Activated CD8-positive, alpha-beta T cell treated with anti-CD3 and anti-CD28 coated beads, Interleukin-2, amount 10 ng/mL, durations not matched to agents 7 days and 5 days (primary cell): ENCODE data around the gene HOMER2. TPM values are rescaled to one million over a fixed set of nuclear protein-coding genes. Genes with fewer than 3 reads are reported as not detected.

ENCODE experiments used
- ATAC-seq: fragments of 150-1000 bp; cut with Tn5 transposase; one replicate; pipeline ENCODE4 v1.10.0; 2021; ENCODE audit warnings: moderate library complexity
- CTCF ChIA-PET: fragments of 350-600 bp; sonication (Branson Sonifier 250); formaldehyde crosslinking; loops from one replicate; lab custom pipeline; 2021; ENCODE audit warnings: antibody characterized with exemption; lab: Charles Lee
- POLR2A ChIA-PET: fragments of 350-600 bp; sonication (Branson Sonifier 250); formaldehyde crosslinking; loops from one replicate; lab custom pipeline; 2021; ENCODE audit warnings: antibody characterized with exemption; lab: Charles Lee
- DNase-seq: peaks from one replicate; pipeline ENCODE4 v3.0.0-alpha.2; 2020
- H3K27ac Mint-ChIP-seq: one replicate; pipeline ENCODE4 v1.8.0; 2021; ENCODE audit warnings: mild to moderate bottlenecking, mixed read lengths
- H3K27me3 Mint-ChIP-seq: one replicate; pipeline ENCODE4 v1.8.0; 2021; ENCODE audit warnings: low read depth, mixed read lengths
- H3K36me3 Mint-ChIP-seq: one replicate; pipeline ENCODE4 v1.8.0; 2021; ENCODE audit warnings: low read depth, mixed read lengths
- H3K4me1 Mint-ChIP-seq: one replicate; pipeline ENCODE4 v1.8.0; 2021; ENCODE audit warnings: low read depth, mixed read lengths
- H3K4me3 Mint-ChIP-seq: one replicate; pipeline ENCODE4 v1.8.0; 2021; ENCODE audit warnings: mild to moderate bottlenecking, mixed read lengths
- H3K9me3 Mint-ChIP-seq: one replicate; pipeline ENCODE4 v1.8.0; 2022; ENCODE audit warnings: mixed read lengths; ENCODE audit not compliant: insufficient read depth
- total RNA-seq, 2 experiments: library from RNA; stranded (reverse); gene quantifications; one replicate each; pipeline ENCODE4 v1.2.3, GENCODE V29; 2021

The HOMER2 gene
- total RNA-seq, 2 experiments from 2014 or later = 12.0 to 12.8 TPM

GRCh38 chr15:82963471-82964341 lies 11.2 kb upstream of the HOMER2 start:
- no peak for DNase-seq
- Mint-ChIP-seq H3K36me3 (peaks cover 3% of the 10 kb centered on the region), H3K27ac (no peak overlapping the region), H3K4me1 (peaks cover 31% of the 10 kb centered on the region), H3K27me3 (peaks cover 13% of the 10 kb centered on the region), H3K9me3 (no peaks in the 10 kb centered on the region), H3K4me3 (no peak overlapping the region)
- ChIA-PET POLR2A (no interaction called here), CTCF (no interaction called here)
- ATAC-seq = no peak

- H3K36me3 Mint-ChIP-seq = no peaks in the 10 kb centered on the region
- DNase-seq = no peak
- no peak overlapping the region for H3K4me3 Mint-ChIP-seq
- H3K27me3 Mint-ChIP-seq = peaks cover 7% of the 10 kb centered on the region
- ChIA-PET CTCF (interaction anchor here (1.0 kb wide), 1 partner anchor 8 kb away, joined by 3 read pairs; no protein-coding TSS in a partner anchor), POLR2A (interaction anchor here (0.6 kb wide), 1 partner anchor 156 kb away, joined by 5 read pairs; no protein-coding TSS in a partner anchor)
- H3K9me3 Mint-ChIP-seq = no peaks in the 10 kb centered on the region
- no peak overlapping the region for H3K27ac Mint-ChIP-seq
- H3K4me1 Mint-ChIP-seq = peaks cover 6% of the 10 kb centered on the region
- no peak for ATAC-seq
Measured at GRCh38 chr15:82960766-82961165, 8.2 kb upstream of the HOMER2 start.

- CTCF ChIA-PET = interaction anchor here (0.9 kb wide), 1 partner anchor 41 kb away, joined by 3 read pairs; no protein-coding TSS in a partner anchor
- no peaks in the 10 kb centered on the region for H3K4me1 Mint-ChIP-seq
- H3K9me3 Mint-ChIP-seq = no peaks in the 10 kb centered on the region
- H3K4me3 Mint-ChIP-seq = no peak overlapping the region
- no peak for DNase-seq
- POLR2A ChIA-PET = no interaction called here
- H3K27ac Mint-ChIP-seq = no peak overlapping the region
- ATAC-seq = no peak
- no peaks in the 10 kb centered on the region for H3K36me3 Mint-ChIP-seq
- peaks cover 7% of the 10 kb centered on the region for H3K27me3 Mint-ChIP-seq
Measured at GRCh38 chr15:82959423-82959822, 6.9 kb upstream of the HOMER2 start.

GRCh38 chr15:82958638-82959037 lies 6.1 kb upstream of the HOMER2 start:
- Mint-ChIP-seq H3K9me3 (no peaks in the 10 kb centered on the region), H3K27ac (no peak overlapping the region)
- CTCF ChIA-PET = no interaction called here

GRCh38 chr15:82951472-82952157 lies 905 bp downstream of the HOMER2 start:
- no peak overlapping the region for H3K27ac Mint-ChIP-seq
- DNase-seq = no peak
- ChIA-PET CTCF (no interaction called here), POLR2A (interaction anchor here (0.7 kb wide), 1 partner anchor 35 kb away, joined by 3 read pairs; no protein-coding TSS in a partner anchor)
- H3K36me3 Mint-ChIP-seq = no peaks in the 10 kb centered on the region
- H3K4me1 Mint-ChIP-seq = no peaks in the 10 kb centered on the region
- H3K4me3 Mint-ChIP-seq = peak overlapping the region; percentile 78
- no peak for ATAC-seq
- H3K9me3 Mint-ChIP-seq = no peaks in the 10 kb centered on the region
- H3K27me3 Mint-ChIP-seq = peaks cover 9% of the 10 kb centered on the region

More at GRCh38 chr15:82958638-82959037, 6.1 kb upstream of the HOMER2 start:
- Mint-ChIP-seq H3K4me3 (no peak overlapping the region), H3K27me3 (peaks cover 7% of the 10 kb centered on the region), H3K36me3 (no peaks in the 10 kb centered on the region), H3K4me1 (no peaks in the 10 kb centered on the region)
- DNase-seq (no peak), ATAC-seq (no peak)
- POLR2A ChIA-PET = interaction anchor here (0.6 kb wide), 1 partner anchor 359 kb away, joined by 3 read pairs; no protein-coding TSS in a partner anchor

GRCh38 chr15:82950746-82951370 lies 1.7 kb downstream of the HOMER2 start:
- no peak for ATAC-seq
- Mint-ChIP-seq H3K9me3 (no peaks in the 10 kb centered on the region), H3K27me3 (peaks cover 12% of the 10 kb centered on the region), H3K4me1 (no peaks in the 10 kb centered on the region), H3K4me3 (no peak overlapping the region), H3K36me3 (no peaks in the 10 kb centered on the region), H3K27ac (no peak overlapping the region)
- ChIA-PET POLR2A (interaction anchor here (0.7 kb wide), 1 partner anchor 36 kb away, joined by 3 read pairs; no protein-coding TSS in a partner anchor), CTCF (no interaction called here)
- DNase-seq = no peak

- Mint-ChIP-seq H3K4me3 (no peak overlapping the region), H3K36me3 (no peaks in the 10 kb centered on the region), H3K9me3 (no peaks in the 10 kb centered on the region), H3K27me3 (peaks cover 12% of the 10 kb centered on the region), H3K27ac (no peak overlapping the region), H3K4me1 (no peaks in the 10 kb centered on the region)
- ChIA-PET CTCF (interaction anchor here (0.6 kb wide), 1 partner anchor 1121 kb away, joined by 3 read pairs; no protein-coding TSS in a partner anchor), POLR2A (no interaction called here)
- ATAC-seq = no peak
- no peak for DNase-seq
Measured at GRCh38 chr15:82950295-82950694, 2.2 kb downstream of the HOMER2 start.

- H3K27me3 Mint-ChIP-seq = peaks cover 11% of the 10 kb centered on the region
- H3K27ac Mint-ChIP-seq = no peak overlapping the region
- no peak for DNase-seq
- no peak for ATAC-seq
- POLR2A ChIA-PET = no interaction called here
- no peaks in the 10 kb centered on the region for H3K4me1 Mint-ChIP-seq
- no peak overlapping the region for H3K4me3 Mint-ChIP-seq
- no peaks in the 10 kb centered on the region for H3K9me3 Mint-ChIP-seq
- no peaks in the 10 kb centered on the region for H3K36me3 Mint-ChIP-seq
- CTCF ChIA-PET = no interaction called here
Measured at GRCh38 chr15:82946155-82946701, 6.3 kb downstream of the HOMER2 start.

GRCh38 chr15:82945326-82945725 lies 7.2 kb downstream of the HOMER2 start:
- Mint-ChIP-seq H3K4me1 (no peaks in the 10 kb centered on the region), H3K27me3 (peaks cover 11% of the 10 kb centered on the region), H3K4me3 (no peak overlapping the region), H3K36me3 (no peaks in the 10 kb centered on the region), H3K9me3 (no peaks in the 10 kb centered on the region), H3K27ac (no peak overlapping the region)
- ATAC-seq (no peak), DNase-seq (no peak)
- ChIA-PET POLR2A (no interaction called here), CTCF (no interaction called here)

GRCh38 chr15:82944821-82945220 lies 7.7 kb downstream of the HOMER2 start:
- ChIA-PET CTCF (no interaction called here), POLR2A (no interaction called here)
- no peak overlapping the region for H3K4me3 Mint-ChIP-seq
- ATAC-seq = no peak
- no peak overlapping the region for H3K27ac Mint-ChIP-seq
- DNase-seq = no peak
- H3K9me3 Mint-ChIP-seq = no peaks in the 10 kb centered on the region
- peaks cover 11% of the 10 kb centered on the region for H3K27me3 Mint-ChIP-seq
- no peaks in the 10 kb centered on the region for H3K4me1 Mint-ChIP-seq
- no peaks in the 10 kb centered on the region for H3K36me3 Mint-ChIP-seq

- Mint-ChIP-seq H3K27me3 (peaks cover 11% of the 10 kb centered on the region), H3K36me3 (no peaks in the 10 kb centered on the region), H3K27ac (no peak overlapping the region), H3K4me1 (no peaks in the 10 kb centered on the region), H3K9me3 (no peaks in the 10 kb centered on the region), H3K4me3 (no peak overlapping the region)
- ChIA-PET POLR2A (no interaction called here), CTCF (no interaction called here)
- DNase-seq (no peak), ATAC-seq (no peak)
Measured at GRCh38 chr15:82944056-82944455, 8.5 kb downstream of the HOMER2 start.
